ENCODE data around the gene ZNF609.

GRCh38 chr15:64536244-64536836 is 76.0 kb downstream of the ZNF609 start:
- TF ChIP-seq CTCF (conservative IDR thresholded peaks at IDR 0.05; ENCODE audit: low read depth, low read length) (no peak), EZH2 (IDR thresholded peaks at IDR 0.05; ENCODE audit: borderline replicate concordance, low read depth, low read length, poor library complexity, severe bottlenecking) (no peak)

All from A673 (cell line).